Nephron (organoid): ENCODE data around the gene PCDH17.

Experiments used
- H3K27ac Mint-ChIP-seq, 3 experiments: 2 replicates each; pipeline ENCODE4 v1.8.0; 2020; ENCODE audit warnings: mixed read lengths in 3 of 3, mild to moderate bottlenecking in 2 of 3, moderate library complexity in 1 of 3
- H3K27me3 Mint-ChIP-seq: 2 replicates; pipeline ENCODE4 v1.8.0; 2021; ENCODE audit warnings: low read depth, mild to moderate bottlenecking, moderate library complexity, mixed read lengths
- H3K36me3 Mint-ChIP-seq: 2 replicates; pipeline ENCODE4 v1.8.0; 2020; ENCODE audit warnings: low read depth, mixed read lengths
- H3K4me1 Mint-ChIP-seq: 2 replicates; pipeline ENCODE4 v1.8.0; 2020; ENCODE audit warnings: mixed read lengths
- H3K4me3 Mint-ChIP-seq, 3 experiments: 2 replicates each; pipeline ENCODE4 v1.8.0; 2020; ENCODE audit warnings: mild to moderate bottlenecking in 3 of 3, mixed read lengths in 3 of 3, moderate library complexity in 2 of 3
- H3K9me3 Mint-ChIP-seq: 2 replicates; pipeline ENCODE4 v1.8.0; 2020; ENCODE audit warnings: mixed read lengths
- CTCF ChIP-seq, 3 experiments: fragments of 200-600 bp; sonication (generic); IDR thresholded peaks; one replicate each; pipeline ENCODE4 v1.5.0; 2021; ENCODE audit warnings: antibody characterized with exemption in 3 of 3; ENCODE audit not compliant: unreplicated experiment in 3 of 3

PCDH17 gene

GRCh38 chr13:57601536-57601935 is 30.0 kb upstream of the PCDH17 start:
- Mint-ChIP-seq H3K9me3 (no peaks in the 10 kb centered on the region), H3K4me1 (no peaks in the 10 kb centered on the region), H3K27ac (no peak overlapping the region), H3K4me3 (no peak overlapping the region), H3K27me3 (no peaks in the 10 kb centered on the region), H3K36me3 (no peaks in the 10 kb centered on the region)
- no peak for TF ChIP-seq CTCF (IDR thresholded peaks at IDR 0.05; ENCODE audit: unreplicated experiment in 3 of 3)

- Mint-ChIP-seq H3K4me3 (no peak overlapping the region), H3K27me3 (no peaks in the 10 kb centered on the region), H3K36me3 (no peaks in the 10 kb centered on the region), H3K4me1 (no peaks in the 10 kb centered on the region), H3K9me3 (no peaks in the 10 kb centered on the region), H3K27ac (no peak overlapping the region)
- no peak for TF ChIP-seq CTCF (IDR thresholded peaks at IDR 0.05; ENCODE audit: unreplicated experiment in 3 of 3)
These were observed 27.1 kb upstream of the PCDH17 start for GRCh38 chr13:57604442-57604841.

- TF ChIP-seq CTCF (IDR thresholded peaks at IDR 0.05; ENCODE audit: unreplicated experiment in 3 of 3) = no peak
- no peaks in the 10 kb centered on the region for H3K4me1 Mint-ChIP-seq
- H3K9me3 Mint-ChIP-seq = no peaks in the 10 kb centered on the region
- no peaks in the 10 kb centered on the region for H3K36me3 Mint-ChIP-seq
- peak overlapping the region in 1 of 3 experiments; percentile 50 for H3K27ac Mint-ChIP-seq
- H3K4me3 Mint-ChIP-seq = no peak overlapping the region
- no peaks in the 10 kb centered on the region for H3K27me3 Mint-ChIP-seq
These were observed 19.6 kb upstream of the PCDH17 start for GRCh38 chr13:57611969-57612368.

- H3K27me3 Mint-ChIP-seq = no peaks in the 10 kb centered on the region
- H3K4me3 Mint-ChIP-seq = no peak overlapping the region
- H3K4me1 Mint-ChIP-seq = no peaks in the 10 kb centered on the region
- no peak for TF ChIP-seq CTCF (IDR thresholded peaks at IDR 0.05; ENCODE audit: unreplicated experiment in 3 of 3)
- no peak overlapping the region for H3K27ac Mint-ChIP-seq
- no peaks in the 10 kb centered on the region for H3K36me3 Mint-ChIP-seq
- H3K9me3 Mint-ChIP-seq = no peaks in the 10 kb centered on the region
These were observed 19.0 kb upstream of the PCDH17 start for GRCh38 chr13:57612568-57612967.

GRCh38 chr13:57624565-57625435 is 6.7 kb upstream of the PCDH17 start:
- peaks cover 2% of the 10 kb centered on the region for H3K4me1 Mint-ChIP-seq
- TF ChIP-seq CTCF (IDR thresholded peaks at IDR 0.05; ENCODE audit: unreplicated experiment in 3 of 3) = peak; percentile 84 to 91 (median 89)
- peaks cover 14% of the 10 kb centered on the region for H3K27me3 Mint-ChIP-seq

GRCh38 chr13:57627663-57628062 is 3.9 kb upstream of the PCDH17 start:
- Mint-ChIP-seq H3K4me1 (peaks cover 13% of the 10 kb centered on the region), H3K27me3 (peaks cover 39% of the 10 kb centered on the region), H3K4me3 (peak overlapping the region in 1 of 3 experiments; percentile 26)

More at GRCh38 chr13:57624565-57625435, 6.7 kb upstream of the PCDH17 start:
- H3K9me3 Mint-ChIP-seq = no peaks in the 10 kb centered on the region
- no peak overlapping the region for H3K27ac Mint-ChIP-seq
- H3K4me3 Mint-ChIP-seq = peak overlapping the region in 1 of 3 experiments; percentile 20
- H3K36me3 Mint-ChIP-seq = no peaks in the 10 kb centered on the region

More at GRCh38 chr13:57627663-57628062, 3.9 kb upstream of the PCDH17 start:
- TF ChIP-seq CTCF (IDR thresholded peaks at IDR 0.05; ENCODE audit: unreplicated experiment in 3 of 3) = peak; percentile 73 to 89 (median 81)
- H3K36me3 Mint-ChIP-seq = peaks cover 11% of the 10 kb centered on the region
- H3K27ac Mint-ChIP-seq = no peak overlapping the region
- peaks cover 1% of the 10 kb centered on the region for H3K9me3 Mint-ChIP-seq
